GM21390 (cell line): ENCODE measurements around the gene WNT3.

Experiments used
- ATAC-seq: cut with Tn5 transposase; IDR thresholded peaks from one replicate; pipeline ENCODE4 v1.9.1; 2021; ENCODE audit not compliant: unreplicated experiment

The WNT3 gene

DNA sequence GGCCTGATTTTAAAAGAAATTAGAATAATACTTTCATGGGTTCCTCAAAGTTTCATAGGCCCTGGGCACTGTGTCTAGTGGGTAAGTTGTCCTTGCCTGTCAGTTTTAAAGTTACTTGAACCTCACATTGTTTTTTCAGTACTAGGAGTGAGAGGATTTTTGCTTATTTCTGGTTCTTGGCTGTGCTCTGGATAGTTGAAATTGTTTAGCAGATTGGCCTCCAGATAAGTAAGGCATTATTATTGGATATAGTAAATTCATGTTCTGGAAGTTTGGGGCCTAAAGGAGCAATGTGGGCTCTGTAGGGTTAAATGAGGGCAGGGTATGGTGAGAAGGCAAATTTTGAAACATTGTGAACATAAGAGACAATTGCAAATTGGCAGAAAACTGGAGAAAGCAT is 78.5 kb downstream of the WNT3 start:
- ATAC-seq = no peak

DNA sequence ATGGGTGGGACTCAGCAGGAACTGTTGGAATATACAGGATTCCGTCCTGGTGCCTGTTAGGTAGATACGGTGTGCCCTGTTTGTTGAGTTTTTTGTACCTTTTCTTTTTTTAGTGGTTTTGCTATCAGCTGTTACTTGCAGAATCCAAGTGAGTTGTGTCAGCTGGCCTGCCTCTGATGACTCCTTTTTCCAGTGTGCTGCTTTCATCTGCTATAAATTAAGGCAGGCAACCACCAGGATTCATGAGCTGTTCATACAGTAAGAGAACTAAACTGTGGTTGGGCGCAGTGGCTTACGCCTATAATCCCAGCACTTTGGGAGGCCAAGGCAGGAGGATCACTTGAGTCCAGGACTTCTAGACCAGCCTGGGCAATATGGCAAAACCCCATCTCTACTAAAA is 79.9 kb downstream of the WNT3 start:
- no peak for ATAC-seq

DNA sequence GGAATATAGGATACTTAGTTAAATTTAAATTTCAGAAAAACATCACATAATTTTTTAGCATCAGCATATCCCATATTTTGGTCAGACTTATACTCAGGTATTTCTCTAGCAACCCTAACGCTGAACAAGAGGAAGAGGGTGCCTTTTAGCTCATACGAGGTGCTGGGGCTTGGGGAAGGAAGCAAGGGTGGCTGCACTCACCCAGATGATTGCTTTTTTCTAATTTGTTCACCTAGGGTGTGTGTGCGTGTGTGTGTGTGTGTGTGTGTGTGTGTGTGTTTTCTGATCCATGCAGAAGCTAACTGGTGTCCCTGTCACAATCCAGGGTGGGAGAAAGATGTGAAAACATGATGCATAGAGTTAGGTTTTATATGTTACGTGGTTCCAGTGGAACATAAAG is 81.2 kb downstream of the WNT3 start:
- ATAC-seq = no peak

DNA sequence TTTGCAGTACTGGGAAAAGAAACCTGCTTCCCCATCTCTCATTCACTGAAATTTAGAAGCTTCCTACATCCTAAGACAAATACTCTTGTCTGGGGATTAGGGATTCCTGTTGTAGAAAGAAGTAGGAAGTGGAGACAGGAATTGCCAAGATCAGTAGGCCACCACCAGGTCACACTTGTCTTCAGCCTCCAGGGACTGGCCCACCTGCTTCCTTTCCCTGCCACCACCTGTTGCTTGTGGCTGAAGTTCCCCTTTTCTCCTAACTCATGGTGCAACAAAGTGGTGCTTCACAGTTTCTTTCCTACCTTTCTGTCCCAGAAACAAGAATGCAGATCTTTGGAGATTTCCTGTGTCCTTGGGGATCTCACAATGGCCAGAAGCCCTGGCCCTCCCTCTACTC is 82.4 kb downstream of the WNT3 start:
- no peak for ATAC-seq

DNA sequence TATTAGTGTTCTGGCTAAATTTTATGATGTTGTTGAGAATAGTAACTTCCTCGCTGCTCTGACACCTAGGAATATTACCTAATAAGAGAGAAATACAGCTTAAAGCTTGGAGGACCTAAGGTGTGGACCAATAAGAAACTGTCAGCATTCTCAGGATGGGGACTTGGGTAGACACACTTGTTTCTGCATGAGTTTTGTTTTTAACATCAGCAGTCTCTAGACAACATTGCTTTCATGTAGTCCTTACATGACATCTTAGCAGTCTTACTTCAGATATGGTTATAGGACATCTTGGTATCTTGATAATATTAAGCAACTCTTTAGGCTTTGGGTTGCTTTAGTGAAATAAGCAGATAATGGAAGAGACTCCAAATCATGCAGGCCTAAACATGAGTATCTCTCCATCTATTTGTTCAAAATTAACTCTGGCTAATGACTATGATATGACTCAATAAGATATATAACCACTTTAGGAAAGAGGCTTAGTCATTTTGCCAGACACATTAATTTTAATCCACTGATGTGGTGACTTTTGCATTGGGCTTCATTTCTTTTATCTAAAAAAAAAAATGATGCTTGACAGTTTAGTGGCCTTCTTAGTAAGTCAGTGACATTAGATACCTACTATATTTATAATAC is 84.5 kb downstream of the WNT3 start:
- no peak for ATAC-seq

DNA sequence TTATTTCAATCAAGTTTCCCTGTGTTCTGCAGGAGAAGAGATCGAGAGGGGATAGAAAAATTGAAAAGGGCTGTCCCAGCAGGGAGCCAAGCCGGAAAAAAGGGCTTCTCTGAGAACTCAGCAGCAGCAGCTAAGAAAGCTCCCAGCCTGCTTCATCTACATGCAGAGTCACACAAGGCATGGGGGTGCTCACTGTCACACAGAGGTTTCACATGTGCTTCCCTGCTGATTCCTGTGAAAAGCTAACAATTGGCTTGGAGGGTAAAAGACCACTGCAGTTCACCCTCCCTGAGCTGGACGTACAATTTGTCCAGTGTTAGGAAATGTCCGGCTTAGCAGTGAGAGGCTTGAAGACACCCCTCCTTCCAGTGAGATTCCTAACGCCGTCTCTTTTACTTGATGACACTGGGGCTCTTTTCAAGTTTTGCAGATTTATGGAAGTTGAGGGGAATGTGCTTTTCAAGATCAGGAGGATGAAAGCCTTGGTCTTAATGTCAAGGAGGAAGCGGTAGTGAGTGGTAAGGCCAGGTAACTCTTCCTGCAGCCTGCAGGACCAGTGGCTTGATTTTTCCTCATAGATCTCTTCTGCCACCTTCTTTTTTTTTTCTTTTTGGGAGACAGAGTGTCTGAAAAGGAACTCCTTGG is 85.6 kb downstream of the WNT3 start:
- ATAC-seq = no peak

DNA sequence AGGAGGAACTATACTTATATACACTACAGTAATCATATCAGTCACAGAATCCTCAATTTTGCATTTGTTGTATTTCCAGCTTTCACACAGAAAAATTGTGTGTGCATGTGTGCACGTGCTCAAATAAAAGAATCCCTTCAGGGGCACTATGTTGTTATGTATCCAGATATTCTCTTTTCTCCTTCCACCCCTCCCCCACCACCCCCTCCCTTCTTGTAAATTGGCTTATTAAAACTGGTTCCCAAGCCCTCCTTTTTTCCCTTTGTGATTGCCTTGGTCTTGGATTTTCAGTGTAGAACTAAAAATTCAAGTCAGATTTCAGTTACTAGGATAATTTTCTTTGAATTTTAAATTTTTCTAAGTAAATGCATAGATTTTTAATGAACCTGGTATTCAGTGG is 86.3 kb downstream of the WNT3 start:
- no peak for ATAC-seq

DNA sequence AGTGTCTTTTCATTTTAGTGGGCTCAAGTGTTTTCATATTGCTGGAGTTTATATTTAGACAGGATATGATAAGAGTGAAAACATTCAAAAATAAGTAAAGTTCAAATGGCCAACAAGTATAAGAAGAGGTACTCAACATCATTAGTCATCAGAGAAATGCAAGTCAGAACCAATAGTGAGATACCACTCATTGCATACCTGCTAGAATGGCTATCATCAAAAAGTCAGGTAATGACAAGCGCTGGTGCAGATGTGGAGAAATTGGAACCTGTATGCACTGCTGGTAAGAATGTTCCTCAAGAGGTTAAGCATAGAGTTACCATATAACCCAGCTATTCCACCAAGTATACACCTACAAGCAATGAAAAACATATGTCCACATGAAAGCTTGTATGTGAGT is 87.8 kb downstream of the WNT3 start:
- ATAC-seq = no peak

DNA sequence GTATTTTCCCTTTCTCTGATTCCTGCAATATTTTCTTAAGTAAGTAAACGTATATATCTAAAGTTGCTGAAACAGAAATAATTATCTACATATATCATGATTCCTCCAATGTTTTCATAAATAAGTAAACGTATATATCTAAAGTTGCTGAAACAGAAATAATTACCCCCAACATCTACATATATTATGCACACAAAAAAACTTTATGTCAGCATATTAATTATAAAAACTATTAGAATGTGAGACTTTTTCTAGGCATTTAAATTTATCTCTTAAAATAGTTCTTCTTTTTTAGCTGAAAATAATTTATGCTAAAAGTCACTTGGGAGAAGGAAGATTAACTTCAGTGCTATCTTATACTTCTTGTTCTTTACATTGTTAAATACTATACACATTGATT is 88.5 kb downstream of the WNT3 start:
- ATAC-seq = no peak

DNA sequence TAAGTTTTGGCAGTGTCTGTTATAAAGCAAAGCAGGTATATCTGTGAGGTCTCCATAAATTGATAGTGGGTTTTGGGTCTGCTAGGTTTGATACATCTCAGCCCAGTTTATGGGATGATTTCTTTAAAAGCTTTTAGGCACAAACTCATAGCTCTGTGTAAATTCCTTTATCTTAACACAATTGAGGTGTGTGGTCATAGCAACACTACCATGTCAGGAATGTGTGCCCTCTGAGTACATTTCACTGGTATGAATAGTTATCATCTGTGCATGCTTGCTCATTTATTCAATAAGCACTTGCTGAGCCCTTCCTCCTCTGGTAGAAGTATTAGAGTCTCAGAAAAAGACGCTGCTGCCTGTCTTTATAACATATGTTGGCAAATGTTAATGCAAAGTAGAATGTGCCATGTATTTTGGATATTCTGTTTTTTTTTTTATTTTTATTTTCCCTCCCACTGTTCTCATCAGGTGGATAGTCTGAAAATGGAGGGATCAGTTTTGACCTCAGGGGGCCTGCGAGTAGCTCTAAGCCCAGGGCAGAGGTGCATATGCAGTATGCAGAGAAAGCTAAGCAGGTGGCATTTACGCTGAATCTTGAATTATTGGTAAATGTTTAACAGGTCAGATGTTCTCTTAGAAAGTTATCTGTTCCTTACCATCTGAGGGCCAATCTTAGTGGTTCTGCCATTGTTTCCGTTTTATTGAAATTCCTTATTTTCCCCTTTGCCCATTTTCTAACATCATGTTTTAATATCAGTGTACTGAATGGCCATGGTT is 90.7 kb downstream of the WNT3 start:
- no peak for ATAC-seq

DNA sequence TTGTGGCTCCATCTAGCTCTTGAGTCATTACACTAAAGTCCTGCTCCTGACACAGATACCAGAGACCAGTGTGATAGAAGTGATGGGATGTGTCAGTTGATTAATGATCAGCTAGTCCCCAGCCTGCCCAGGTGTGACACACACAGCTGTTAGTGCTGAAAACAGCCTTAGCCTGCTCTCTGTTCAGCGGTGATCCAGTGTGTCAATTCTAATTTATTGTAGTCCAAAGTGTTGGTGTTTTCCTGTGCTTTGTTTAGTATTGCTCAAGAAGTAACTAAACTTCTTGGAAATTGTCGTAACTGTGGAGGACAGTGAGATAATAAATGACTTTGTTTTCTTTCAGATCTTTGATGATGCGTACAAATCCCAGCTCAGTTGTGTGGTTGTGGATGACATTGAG is 92.3 kb downstream of the WNT3 start:
- no peak for ATAC-seq

DNA sequence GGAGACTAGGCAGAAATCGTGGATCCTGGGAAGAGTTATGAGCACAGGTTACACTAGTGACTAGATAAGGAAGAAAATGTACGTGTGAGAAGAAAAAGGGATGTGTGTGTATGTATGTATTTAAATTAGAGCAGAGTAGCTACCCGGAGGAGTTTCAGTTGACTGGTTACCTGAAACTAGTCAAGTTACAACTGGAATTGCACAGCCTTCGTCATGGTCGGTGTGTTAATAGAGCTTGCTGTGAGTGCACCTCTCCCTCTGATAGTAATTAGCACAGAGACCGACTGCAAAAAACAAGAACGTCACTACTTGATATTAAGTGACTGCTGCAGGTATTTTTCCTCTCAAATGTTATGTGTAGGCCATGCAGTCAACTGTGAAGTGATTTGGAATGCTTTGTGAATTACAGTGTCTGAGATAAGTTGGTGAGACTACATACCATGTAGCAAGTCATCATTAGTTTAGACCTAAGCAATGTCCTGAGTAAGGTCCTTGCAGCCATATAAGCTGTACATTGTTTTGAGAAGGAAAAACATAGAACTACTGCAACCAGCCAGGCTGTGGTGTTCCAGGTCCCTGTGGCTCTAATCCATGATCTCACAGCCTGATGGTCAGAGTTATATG is 95.7 kb downstream of the WNT3 start:
- no peak for ATAC-seq

DNA sequence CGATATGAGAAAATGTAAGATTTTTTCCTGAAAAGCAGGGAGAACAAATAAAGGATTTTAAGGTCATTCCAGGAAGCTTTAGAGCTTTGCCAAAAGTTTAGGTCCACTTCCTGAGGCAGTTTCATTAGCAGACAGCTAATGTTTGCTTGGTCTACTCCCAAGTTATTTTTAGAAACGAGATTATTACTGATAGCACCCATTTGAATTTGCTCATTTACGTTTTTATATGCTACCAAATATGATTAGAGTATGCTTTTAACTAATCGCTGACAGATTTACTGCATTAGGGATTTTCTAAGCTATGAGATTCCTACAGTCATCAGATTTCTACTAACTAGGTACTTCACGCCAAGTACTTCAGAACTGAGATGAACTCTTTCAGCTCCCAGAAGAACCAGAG is 98.1 kb downstream of the WNT3 start:
- ATAC-seq = no peak

DNA sequence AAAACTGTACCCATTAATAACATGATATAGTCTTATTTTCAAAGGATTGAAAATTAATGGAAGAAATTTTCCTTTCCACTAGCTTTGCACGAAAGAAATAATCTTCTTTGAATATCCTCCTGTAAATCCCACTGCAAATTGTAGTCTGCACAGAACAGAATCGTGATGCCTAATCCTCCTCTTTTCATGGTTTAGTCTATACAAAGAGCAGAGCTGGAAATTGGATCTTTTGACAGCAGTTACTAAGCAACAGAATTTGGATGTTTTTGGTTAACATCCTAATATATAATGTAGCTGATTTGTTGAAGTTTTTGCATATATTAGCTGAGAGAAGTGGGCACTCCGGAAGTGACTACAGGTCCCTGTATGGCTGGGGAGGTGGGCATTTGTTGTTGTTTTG is 98.6 kb downstream of the WNT3 start:
- no peak for ATAC-seq

DNA sequence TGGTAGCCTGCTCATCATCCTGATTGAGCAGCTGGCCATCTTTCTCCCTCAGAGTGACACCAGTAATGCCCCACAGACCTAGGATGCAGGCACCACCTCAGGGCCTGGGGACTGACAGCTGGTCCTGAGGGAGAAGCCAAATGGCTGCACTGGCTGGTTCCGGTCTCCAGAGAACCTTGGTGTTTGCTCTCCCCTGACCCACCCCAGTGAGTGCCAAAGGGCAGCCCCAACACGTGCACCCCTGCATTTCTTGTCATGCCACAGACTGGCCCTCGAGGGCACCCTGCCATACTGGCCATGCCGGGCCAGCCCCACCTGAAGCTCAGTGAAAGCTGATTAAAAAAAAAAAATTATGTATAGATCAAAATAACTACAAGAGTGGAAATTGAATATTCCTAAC is 100.5 kb downstream of the WNT3 start:
- no peak for ATAC-seq
